ENCODE results near the gene AMACR. TPM values are rescaled to one million over a fixed set of nuclear protein-coding genes. Genes with fewer than 3 reads are reported as not detected.

The AMACR gene
- total RNA-seq, result 12.4 and 13.2 TPM in 2 replicates

GRCh38 chr5:34007621-34008600 is at the start of gene AMACR:
Gene AMACR (minus strand): TSS chr5:34008050. CDS start chr5:34008019, 31 bp downstream.

GRCh38 chr5:34043099-34043876 is 35.4 kb upstream of the AMACR start, which contains the start of gene C1QTNF3:
Gene C1QTNF3 (minus strand): TSS chr5:34043213. CDS start chr5:34043125, 88 bp downstream.

GRCh38 chr5:33984671-33985124 is 23.2 kb downstream of the AMACR start, which contains the start of gene SLC45A2:
Gene SLC45A2 (minus strand): TSS chr5:33984693. CDS start chr5:33984583, 110 bp downstream.

GRCh38 chr5:33936381-33937016 is 71.4 kb downstream of the AMACR start, which contains the start of gene RXFP3:
Gene RXFP3 (plus strand): TSS chr5:33936386. CDS start chr5:33936741, 355 bp downstream.

Other genes with a start within 250 kb of the AMACR start
- gene ADAMTS12, start 116.1 kb downstream of the AMACR start, total RNA-seq, result 14.7 and 16.3 TPM in 2 replicates
- under 0.01 TPM in 1 of 2 replicates, not detected in the other for gene RXFP3, start 71.7 kb downstream of the AMACR start, total RNA-seq
- under 0.01 TPM in 1 of 2 replicates, not detected in the other for gene SLC45A2, start 23.4 kb downstream of the AMACR start, total RNA-seq
- gene C1QTNF3, start 35.2 kb upstream of the AMACR start, total RNA-seq, result 0.34 and 0.59 TPM in 2 replicates